ENCODE results near the gene SCFD2.
"Not testable (repeated sequence)": the region's sequence is repeated elsewhere in the genome, so short reads cannot be mapped to it uniquely, and the experiment has no call there.

SCFD2 gene

DNA sequence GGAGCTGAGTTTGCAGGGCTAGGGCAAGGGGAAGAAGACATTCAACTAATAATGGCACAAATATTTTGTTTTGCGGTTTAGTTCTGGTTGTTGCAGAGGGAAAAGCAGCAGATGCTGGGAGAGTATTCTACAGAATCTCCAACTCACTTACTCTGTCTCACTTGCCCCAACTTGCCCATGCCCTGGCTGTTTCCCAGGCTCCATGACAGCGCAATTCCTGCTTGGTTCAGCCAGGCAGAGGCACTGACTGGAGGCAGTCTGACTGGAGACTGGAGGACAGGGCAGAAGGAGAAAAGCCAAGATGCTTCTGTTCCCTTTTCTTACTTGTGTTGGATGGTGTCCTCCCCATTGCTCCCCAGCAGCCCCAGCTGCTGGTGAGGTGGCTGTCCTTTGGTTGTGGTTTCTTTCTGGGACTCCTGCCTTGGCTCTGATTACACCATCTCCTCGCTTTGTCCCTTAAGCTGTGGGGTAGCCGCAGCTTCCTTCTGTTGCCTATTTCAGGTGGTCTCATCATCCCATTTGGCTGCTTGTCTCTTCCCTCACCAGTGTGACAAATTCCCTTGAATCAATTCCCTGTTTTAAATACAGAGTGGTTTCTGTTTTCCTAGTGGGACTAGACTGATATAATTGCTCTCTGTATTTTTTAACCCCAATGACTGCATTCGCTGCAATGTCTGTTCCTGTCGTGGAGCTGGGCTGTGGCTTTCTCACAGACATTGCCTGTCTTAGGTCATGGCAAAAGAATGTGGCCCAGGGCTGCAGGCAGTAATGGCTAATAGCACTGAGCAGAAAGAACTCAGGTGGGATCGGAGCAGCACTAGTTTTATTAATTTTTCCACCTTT is 527.9 kb downstream of the SCFD2 start:
- no peaks in the 10 kb centered on the region for H4K20me1 ChIP-seq (ENCODE audit: insufficient read depth, low read length)
- no peaks in the 10 kb centered on the region for H3K79me2 ChIP-seq (ENCODE audit: insufficient read depth, low read length)
- no peak overlapping the region for H3K4me3 ChIP-seq (ENCODE audit: low read depth in 1 of 2, low read length in 2 of 2)
- H3K4me2 ChIP-seq (ENCODE audit: insufficient read depth, low read length): no peak overlapping the region
- H2AFZ ChIP-seq (ENCODE audit: low read depth, low read length): no peak overlapping the region
- H3K36me3 ChIP-seq (ENCODE audit: insufficient read depth, low read length): no peaks in the 10 kb centered on the region
- no peak for DNase-seq
- no peaks in the 10 kb centered on the region for H3K9me3 ChIP-seq (ENCODE audit: insufficient read depth, low read length, severe bottlenecking)
- H3K9ac ChIP-seq (ENCODE audit: low read depth, low read length): no peak overlapping the region
- TF ChIP-seq, protein P1, sequence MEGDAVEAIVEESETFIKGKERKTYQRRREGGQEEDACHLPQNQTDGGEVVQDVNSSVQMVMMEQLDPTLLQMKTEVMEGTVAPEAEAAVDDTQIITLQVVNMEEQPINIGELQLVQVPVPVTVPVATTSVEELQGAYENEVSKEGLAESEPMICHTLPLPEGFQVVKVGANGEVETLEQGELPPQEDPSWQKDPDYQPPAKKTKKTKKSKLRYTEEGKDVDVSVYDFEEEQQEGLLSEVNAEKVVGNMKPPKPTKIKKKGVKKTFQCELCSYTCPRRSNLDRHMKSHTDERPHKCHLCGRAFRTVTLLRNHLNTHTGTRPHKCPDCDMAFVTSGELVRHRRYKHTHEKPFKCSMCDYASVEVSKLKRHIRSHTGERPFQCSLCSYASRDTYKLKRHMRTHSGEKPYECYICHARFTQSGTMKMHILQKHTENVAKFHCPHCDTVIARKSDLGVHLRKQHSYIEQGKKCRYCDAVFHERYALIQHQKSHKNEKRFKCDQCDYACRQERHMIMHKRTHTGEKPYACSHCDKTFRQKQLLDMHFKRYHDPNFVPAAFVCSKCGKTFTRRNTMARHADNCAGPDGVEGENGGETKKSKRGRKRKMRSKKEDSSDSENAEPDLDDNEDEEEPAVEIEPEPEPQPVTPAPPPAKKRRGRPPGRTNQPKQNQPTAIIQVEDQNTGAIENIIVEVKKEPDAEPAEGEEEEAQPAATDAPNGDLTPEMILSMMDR (IDR thresholded peaks at IDR 0.05; ENCODE audit: borderline replicate concordance, extremely low read depth, low read length, poor library complexity, severe bottlenecking): no peak
- no peak for TF ChIP-seq EZH2 (IDR thresholded peaks at IDR 0.05; ENCODE audit: borderline replicate concordance, low read depth, low read length, severe bottlenecking)
- ATAC-seq (ENCODE audit: insufficient read depth, low read depth): peak; percentile 47; the same call in 1 of the 3 replicates
- no peaks in the 10 kb centered on the region for H3K4me1 ChIP-seq (ENCODE audit: insufficient read depth, low read length)
- H3K27ac ChIP-seq (ENCODE audit: low read length): no peak overlapping the region
- H3K27me3 ChIP-seq (ENCODE audit: insufficient read depth, low read length, poor library complexity): no peaks in the 10 kb centered on the region

DNA sequence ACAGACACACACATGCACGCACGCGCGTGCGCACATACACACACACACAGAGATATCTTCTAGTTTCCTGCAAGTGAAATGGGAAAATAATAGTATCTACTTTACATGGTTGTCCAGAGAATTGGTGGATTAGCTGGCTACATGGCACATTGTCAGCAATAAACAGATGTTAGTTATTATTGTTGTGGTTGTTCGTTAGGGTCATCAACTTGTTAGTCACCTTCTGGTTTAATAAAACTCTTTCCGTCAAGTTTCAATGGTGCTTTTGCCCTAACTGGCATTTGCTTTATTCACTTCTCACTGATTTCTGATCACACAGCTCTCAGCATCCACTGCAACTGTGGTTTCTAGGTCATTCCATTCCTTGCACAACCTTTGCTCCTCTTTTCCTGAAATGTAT is 529.2 kb downstream of the SCFD2 start:
- no peak overlapping the region for H2AFZ ChIP-seq (ENCODE audit: low read depth, low read length)
- no peaks in the 10 kb centered on the region for H3K36me3 ChIP-seq (ENCODE audit: insufficient read depth, low read length)
- H3K27ac ChIP-seq (ENCODE audit: low read length): no peak overlapping the region
- no peaks in the 10 kb centered on the region for H3K27me3 ChIP-seq (ENCODE audit: insufficient read depth, low read length, poor library complexity)
- no peaks in the 10 kb centered on the region for H3K9me3 ChIP-seq (ENCODE audit: insufficient read depth, low read length, severe bottlenecking)
- no peak overlapping the region for H3K4me3 ChIP-seq (ENCODE audit: low read depth in 1 of 2, low read length in 2 of 2)
- no peaks in the 10 kb centered on the region for H4K20me1 ChIP-seq (ENCODE audit: insufficient read depth, low read length)
- no peak for ATAC-seq (ENCODE audit: insufficient read depth, low read depth)
- no peaks in the 10 kb centered on the region for H3K4me1 ChIP-seq (ENCODE audit: insufficient read depth, low read length)
- no peak overlapping the region for H3K4me2 ChIP-seq (ENCODE audit: insufficient read depth, low read length)
- no peak for DNase-seq
- H3K9ac ChIP-seq (ENCODE audit: low read depth, low read length): no peak overlapping the region
- H3K79me2 ChIP-seq (ENCODE audit: insufficient read depth, low read length): no peaks in the 10 kb centered on the region
- TF ChIP-seq, protein P1 (IDR thresholded peaks at IDR 0.05; ENCODE audit: borderline replicate concordance, extremely low read depth, low read length, poor library complexity, severe bottlenecking): no peak
- no peak for TF ChIP-seq EZH2 (IDR thresholded peaks at IDR 0.05; ENCODE audit: borderline replicate concordance, low read depth, low read length, severe bottlenecking)

DNA sequence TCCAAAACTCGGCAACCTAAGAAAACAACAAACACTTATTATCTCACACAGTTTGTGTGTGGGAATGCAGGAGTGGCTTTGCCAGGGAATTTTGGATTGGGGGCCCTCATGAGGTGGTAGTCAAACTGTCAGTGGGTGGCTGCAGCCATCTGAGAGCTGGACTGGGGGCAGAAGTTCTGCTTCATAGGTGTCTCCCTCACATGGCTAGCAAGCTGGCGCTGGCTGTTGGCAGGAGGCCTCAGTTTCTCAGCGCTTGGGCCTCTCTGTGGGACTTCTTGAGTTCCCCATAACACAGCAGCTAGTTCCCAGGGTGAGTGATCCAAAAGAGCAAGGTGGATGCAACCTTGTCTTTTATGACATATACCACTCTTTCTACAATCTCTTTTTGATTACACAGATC is 529.7 kb downstream of the SCFD2 start:
- H3K9ac ChIP-seq (ENCODE audit: low read depth, low read length): no peak overlapping the region
- no peak overlapping the region for H3K4me2 ChIP-seq (ENCODE audit: insufficient read depth, low read length)
- H3K4me3 ChIP-seq (ENCODE audit: low read depth in 1 of 2, low read length in 2 of 2): no peak overlapping the region
- TF ChIP-seq, protein P1 (IDR thresholded peaks at IDR 0.05; ENCODE audit: borderline replicate concordance, extremely low read depth, low read length, poor library complexity, severe bottlenecking): no peak
- TF ChIP-seq EZH2 (IDR thresholded peaks at IDR 0.05; ENCODE audit: borderline replicate concordance, low read depth, low read length, severe bottlenecking): no peak
- no peaks in the 10 kb centered on the region for H4K20me1 ChIP-seq (ENCODE audit: insufficient read depth, low read length)
- H3K79me2 ChIP-seq (ENCODE audit: insufficient read depth, low read length): no peaks in the 10 kb centered on the region
- H3K27me3 ChIP-seq (ENCODE audit: insufficient read depth, low read length, poor library complexity): no peaks in the 10 kb centered on the region
- no peak for DNase-seq
- H2AFZ ChIP-seq (ENCODE audit: low read depth, low read length): no peak overlapping the region
- no peak overlapping the region for H3K27ac ChIP-seq (ENCODE audit: low read length)
- no peaks in the 10 kb centered on the region for H3K4me1 ChIP-seq (ENCODE audit: insufficient read depth, low read length)
- ATAC-seq (ENCODE audit: insufficient read depth, low read depth): no peak
- H3K9me3 ChIP-seq (ENCODE audit: insufficient read depth, low read length, severe bottlenecking): no peaks in the 10 kb centered on the region
- no peaks in the 10 kb centered on the region for H3K36me3 ChIP-seq (ENCODE audit: insufficient read depth, low read length)

DNA sequence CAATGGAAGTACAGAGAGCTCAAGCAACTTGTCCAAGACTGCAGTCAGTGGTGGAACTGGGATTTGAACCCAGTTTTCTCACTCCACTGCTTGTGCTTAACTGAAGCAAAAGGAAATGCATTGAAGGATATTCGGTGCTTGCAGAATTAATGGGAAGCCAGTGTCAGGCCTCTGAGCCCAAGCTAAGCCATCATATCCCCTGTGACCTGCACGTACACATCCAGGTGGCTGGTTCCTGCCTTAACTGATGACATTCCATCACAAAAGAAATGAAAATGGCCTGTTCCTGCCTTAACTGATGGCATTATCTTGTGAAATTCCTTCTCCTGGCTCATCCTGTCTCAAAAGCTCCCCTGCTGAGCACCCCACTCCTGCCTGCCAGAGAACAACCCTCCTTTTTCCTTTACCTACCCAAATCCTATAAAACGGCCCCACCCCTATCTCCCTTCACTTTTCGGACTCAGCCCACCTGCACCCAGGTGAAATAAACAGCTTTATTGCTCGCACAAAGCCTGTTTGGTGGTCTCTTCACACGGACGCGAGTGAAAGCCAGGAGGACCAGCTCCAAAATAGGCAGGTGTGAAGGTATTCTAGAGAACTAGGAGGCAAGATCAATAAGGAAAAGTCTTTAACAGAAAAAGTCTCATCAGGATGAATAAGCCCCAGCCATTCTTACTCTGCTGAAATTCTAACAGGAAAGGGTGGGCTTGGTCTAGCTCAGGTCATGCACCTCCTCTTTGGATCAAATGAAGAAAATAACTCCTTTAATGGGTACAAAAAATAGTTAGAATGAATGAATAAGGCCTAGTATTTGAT is 531.0 kb downstream of the SCFD2 start:
- not testable (repeated sequence) for H3K79me2 ChIP-seq (ENCODE audit: insufficient read depth, low read length); H3K4me2 ChIP-seq (ENCODE audit: insufficient read depth, low read length); H3K9me3 ChIP-seq (ENCODE audit: insufficient read depth, low read length, severe bottlenecking); H2AFZ ChIP-seq (ENCODE audit: low read depth, low read length); H3K36me3 ChIP-seq (ENCODE audit: insufficient read depth, low read length); H3K4me1 ChIP-seq (ENCODE audit: insufficient read depth, low read length); H3K27ac ChIP-seq (ENCODE audit: low read length); H3K9ac ChIP-seq (ENCODE audit: low read depth, low read length); H3K27me3 ChIP-seq (ENCODE audit: insufficient read depth, low read length, poor library complexity); H3K4me3 ChIP-seq (ENCODE audit: low read depth in 1 of 2, low read length in 2 of 2); DNase-seq; ATAC-seq (ENCODE audit: insufficient read depth, low read depth); H4K20me1 ChIP-seq (ENCODE audit: insufficient read depth, low read length)

All from DND-41 (cell line).